Naive thymus-derived CD8-positive, alpha-beta T cell (primary cell): ENCODE results near the gene DDX51. TPM values are rescaled to one million over a fixed set of nuclear protein-coding genes. Genes with fewer than 3 reads are reported as not detected.

Experiments used
- ATAC-seq, 2 donors: fragments of 150-1000 bp; cut with Tn5 transposase in 1 of 2; sonication (Bioruptor Pico), chemical (Tn5 transposase) in 1 of 2; 1 replicate in 1 of 2; 2 replicates in 1 of 2; pipeline ENCODE4 v1.10.0; 2021; ENCODE audit warnings: mild to moderate bottlenecking in 2 of 2, moderate library complexity in 2 of 2
- POLR2A ChIA-PET: fragments of 350-600 bp; sonication (Branson Sonifier 250); formaldehyde crosslinking; loops from one replicate; lab custom pipeline; 2021; ENCODE audit warnings: antibody characterized with exemption; lab: Charles Lee
- DNase-seq, 10 donors: peaks; one replicate each; pipeline versions ENCODE4 v3.0.0 to v3.0.0-alpha.2; 2020 to 2022
- H3K27ac Mint-ChIP-seq, 10 donors: one replicate each; pipeline ENCODE4 v1.8.0; 2020 to 2022; ENCODE audit warnings: mild to moderate bottlenecking in 10 of 10, mixed read lengths in 10 of 10, moderate library complexity in 4 of 10, inconsistent platforms in 1 of 10
- H3K27me3 Mint-ChIP-seq, 5 donors: one replicate each; pipeline ENCODE4 v1.8.0; 2021 to 2022; ENCODE audit warnings: mixed read lengths in 5 of 5
- H3K36me3 Mint-ChIP-seq, 3 donors: one replicate each; pipeline ENCODE4 v1.8.0; 2020 to 2022; ENCODE audit warnings: mixed read lengths in 3 of 3, mild to moderate bottlenecking in 2 of 3, inconsistent platforms in 1 of 3
- H3K4me1 Mint-ChIP-seq, 4 donors: one replicate each; pipeline ENCODE4 v1.8.0; 2021 to 2022; ENCODE audit warnings: mixed read lengths in 4 of 4
- H3K4me3 Mint-ChIP-seq, 10 donors: one replicate each; pipeline ENCODE4 v1.8.0; 2020 to 2022; ENCODE audit warnings: mild to moderate bottlenecking in 10 of 10, mixed read lengths in 10 of 10, moderate library complexity in 6 of 10, inconsistent platforms in 1 of 10
- H3K9me3 Mint-ChIP-seq, 9 donors: one replicate each; pipeline ENCODE4 v1.8.0; 2020 to 2022; ENCODE audit warnings: mixed read lengths in 9 of 9, mild to moderate bottlenecking in 3 of 9, inconsistent platforms in 1 of 9, moderate library complexity in 1 of 9
- polyA plus RNA-seq, 3 donors: library from polyadenylated mRNA; unstranded; fragments of 300-500 nt; fragmentation: Illumina TruSeq; gene quantifications; one replicate each; pipeline ENCODE4 v1.2.3, GENCODE V29; 2021
- total RNA-seq, 8 experiments: library from RNA in 2 of 8; stranded (reverse) in 2 of 8; gene quantifications; one replicate each; pipeline ENCODE4 v1.2.3 and lab custom pipeline; 2021 to 2026

Gene DDX51
- total and polyA plus RNA-seq, 5 experiments from 2014 or later = 7.4 to 57.9 (median 20.9) TPM

DNA sequence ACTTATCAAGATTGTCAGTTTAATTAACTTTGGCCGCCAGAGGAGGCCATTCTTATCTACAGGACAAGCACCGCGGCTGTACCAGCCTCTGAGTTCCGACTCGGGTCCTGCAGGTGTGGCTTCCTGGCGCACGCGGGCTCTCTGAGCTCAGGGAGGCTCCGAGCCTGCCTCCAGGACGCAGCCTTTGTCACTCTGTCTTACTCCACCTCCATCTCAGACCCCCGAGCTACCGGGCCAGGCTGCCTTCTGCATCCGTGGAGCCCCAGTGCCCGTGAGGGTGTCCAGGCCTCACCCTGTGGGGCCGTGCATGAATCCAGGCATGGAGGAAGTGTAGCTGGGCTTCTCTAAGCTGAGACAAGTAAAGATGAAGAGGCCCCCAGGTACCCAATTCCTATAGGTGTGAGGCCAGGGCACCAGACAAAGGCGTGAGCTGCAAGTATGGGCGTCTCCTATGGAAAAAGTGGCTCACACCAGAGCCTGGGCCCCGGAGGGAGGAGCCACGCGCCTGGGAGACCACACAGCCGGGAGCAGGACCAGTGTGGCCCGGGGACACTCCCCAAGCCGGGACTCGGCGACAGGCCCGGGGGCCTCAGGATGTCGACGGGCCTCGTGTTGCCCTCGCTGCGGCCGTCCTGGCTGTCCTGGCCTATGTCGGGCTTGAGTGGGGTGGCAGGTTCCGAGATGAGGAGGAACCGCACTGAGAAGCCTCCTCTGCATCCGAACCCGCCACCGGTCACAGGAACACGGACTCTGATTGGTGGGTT, 42.9 kb upstream of the DDX51 start:
- ATAC-seq = no peak
- H3K9me3 Mint-ChIP-seq = peaks cover 0 to 24% (median 0%) of the 10 kb centered on the region in 9 donors
- POLR2A ChIA-PET = interaction anchor here (1.2 to 3.2 kb wide), 5 partner anchors 8 to 42 kb away, joined by 3 to 19 read pairs (median 6); partner anchors contain the start of genes DDX51 and NOC4L
- no peaks in the 10 kb centered on the region for H3K27me3 Mint-ChIP-seq
- peak in 1 of 10 donors; percentile 21 for DNase-seq
- H3K4me3 Mint-ChIP-seq = peak overlapping the region; percentile 67 to 92 (median 79)
- peaks cover 14 to 72% (median 57%) of the 10 kb centered on the region in 4 donors for H3K4me1 Mint-ChIP-seq
- H3K36me3 Mint-ChIP-seq = peaks cover 2 to 5% (median 5%) of the 10 kb centered on the region in 3 donors
- peak overlapping the region; percentile 84 to 99 (median 96) for H3K27ac Mint-ChIP-seq

GRCh38 chr12:132186208-132186856, 42.2 kb upstream of the DDX51 start:
- peak in 1 of 10 donors; percentile 29 for DNase-seq
- H3K4me1 Mint-ChIP-seq = peaks cover 14 to 77% (median 59%) of the 10 kb centered on the region in 4 donors

DNA sequence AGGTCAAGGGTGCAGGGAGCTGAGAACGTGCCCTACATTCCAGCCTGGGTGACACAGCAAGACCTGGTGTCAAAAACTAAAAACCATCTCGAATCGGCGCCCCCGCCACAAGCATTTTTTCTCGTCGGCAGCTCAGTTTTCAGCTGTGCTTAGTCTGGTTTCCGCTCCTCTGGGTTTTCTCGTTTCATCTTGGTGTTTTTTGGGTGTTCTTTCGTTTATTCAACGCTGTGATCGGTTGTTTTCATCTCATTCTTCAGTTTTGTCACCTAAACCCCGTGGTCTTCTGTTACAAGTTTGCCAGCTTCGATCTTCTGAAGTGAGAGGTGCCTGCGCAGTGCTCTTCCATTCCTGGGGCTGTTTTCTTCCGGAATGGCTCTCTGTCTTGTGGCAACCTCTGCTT, 41.6 kb upstream of the DDX51 start:
- peak in 9 of 10 donors; percentile 38 to 90 (median 75) for DNase-seq

More at GRCh38 chr12:132186208-132186856, 42.2 kb upstream of the DDX51 start:
- Mint-ChIP-seq H3K4me3 (peak overlapping the region; percentile 67 to 92 (median 79)), H3K36me3 (peaks cover 2 to 5% (median 5%) of the 10 kb centered on the region in 3 donors), H3K9me3 (peaks cover 0 to 24% (median 0%) of the 10 kb centered on the region in 9 donors), H3K27ac (peak overlapping the region; percentile 84 to 99 (median 96)), H3K27me3 (no peaks in the 10 kb centered on the region)
- POLR2A ChIA-PET = interaction anchor here (0.6 to 1.8 kb wide), 9 partner anchors 8 to 45 kb away, joined by 3 to 9 read pairs (median 4); partner anchors contain the start of genes DDX51 and NOC4L
- no peak for ATAC-seq

DNA sequence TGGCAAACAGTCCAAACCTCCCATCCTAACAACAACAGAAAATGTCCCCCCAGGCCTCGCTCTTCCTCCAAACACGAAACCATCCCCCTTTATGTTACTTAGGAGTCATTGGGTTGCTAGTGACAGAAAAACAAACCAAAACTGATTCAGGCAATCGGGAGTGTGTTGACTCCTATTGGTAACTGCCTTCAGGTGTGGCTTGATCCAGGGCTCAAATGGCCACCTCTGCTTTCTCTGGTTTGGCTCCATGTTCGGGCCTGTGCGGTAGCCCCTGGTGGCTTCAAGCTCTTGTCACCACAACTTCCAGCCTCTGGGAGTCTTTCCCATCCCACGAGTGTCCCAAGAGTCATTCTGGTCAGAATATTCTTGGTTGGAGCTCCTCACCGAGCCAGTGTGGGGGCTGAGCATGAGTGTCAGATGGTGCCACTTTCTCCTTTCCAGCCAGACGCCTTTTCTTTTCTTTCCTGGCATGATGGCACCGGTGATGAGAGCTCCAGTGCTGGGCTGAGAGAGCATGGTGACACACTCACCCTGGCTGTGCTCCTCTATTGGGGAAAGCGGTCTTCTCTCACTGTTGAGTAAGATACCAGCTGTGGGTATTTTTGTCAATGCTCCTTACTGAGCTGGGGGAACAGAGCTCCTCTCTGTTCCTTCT, 38.7 kb upstream of the DDX51 start:
- no peaks in the 10 kb centered on the region for H3K27me3 Mint-ChIP-seq
- no peak for ATAC-seq
- peak overlapping the region in 1 of 10 donors; percentile 15 for H3K4me3 Mint-ChIP-seq
- H3K9me3 Mint-ChIP-seq = peaks cover 0 to 24% (median 0%) of the 10 kb centered on the region in 9 donors
- H3K27ac Mint-ChIP-seq = peak overlapping the region in 3 of 10 donors; percentile 9 to 56 (median 56)
- peaks cover 26 to 76% (median 55%) of the 10 kb centered on the region in 4 donors for H3K4me1 Mint-ChIP-seq
- POLR2A ChIA-PET = interaction anchor here (1.2 kb wide), 1 partner anchor 21 kb away, joined by 3 read pairs; no protein-coding TSS in a partner anchor
- no peak for DNase-seq
- peaks cover 0 to 5% (median 4%) of the 10 kb centered on the region in 3 donors for H3K36me3 Mint-ChIP-seq

More for the DNA sequence above, 41.6 kb upstream of the DDX51 start:
- peaks cover 0 to 24% (median 0%) of the 10 kb centered on the region in 9 donors for H3K9me3 Mint-ChIP-seq
- POLR2A ChIA-PET = interaction anchor here (0.6 to 1.8 kb wide), 9 partner anchors 11 to 44 kb away, joined by 3 to 9 read pairs (median 4); partner anchors contain the start of genes DDX51 and NOC4L
- peak overlapping the region; percentile 30 to 92 (median 79) for H3K4me3 Mint-ChIP-seq
- H3K27ac Mint-ChIP-seq = peak overlapping the region; percentile 84 to 99 (median 96)
- peaks cover 2 to 5% (median 5%) of the 10 kb centered on the region in 3 donors for H3K36me3 Mint-ChIP-seq
- ATAC-seq = peak; percentile 53 to 64
- peaks cover 18 to 79% (median 56%) of the 10 kb centered on the region in 4 donors for H3K4me1 Mint-ChIP-seq
- no peaks in the 10 kb centered on the region for H3K27me3 Mint-ChIP-seq

GRCh38 chr12:132182206-132182710, 38.1 kb upstream of the DDX51 start:
- Mint-ChIP-seq H3K36me3 (peaks cover 0 to 5% (median 4%) of the 10 kb centered on the region in 3 donors), H3K27me3 (no peaks in the 10 kb centered on the region), H3K4me3 (no peak overlapping the region), H3K27ac (peak overlapping the region in 2 of 10 donors; percentile 9 to 56), H3K9me3 (peaks cover 0 to 24% (median 0%) of the 10 kb centered on the region in 9 donors), H3K4me1 (peaks cover 24 to 70% (median 50%) of the 10 kb centered on the region in 4 donors)
- DNase-seq (no peak), ATAC-seq (no peak)
- POLR2A ChIA-PET = no interaction called here

- H3K4me3 Mint-ChIP-seq = peak overlapping the region in 1 of 10 donors; percentile 26
- POLR2A ChIA-PET = no interaction called here
- H3K27ac Mint-ChIP-seq = peak overlapping the region in 2 of 10 donors; percentile 14 to 31
Observed at GRCh38 chr12:132181570-132182200, 37.6 kb upstream of the DDX51 start.

GRCh38 chr12:132180648-132181546, 36.8 kb upstream of the DDX51 start:
- H3K4me3 Mint-ChIP-seq = peak overlapping the region in 3 of 10 donors; percentile 15 to 55 (median 16)
- peak overlapping the region in 1 of 10 donors; percentile 14 for H3K27ac Mint-ChIP-seq
- DNase-seq = peak in 1 of 10 donors; percentile 3
- peaks cover 24 to 57% (median 40%) of the 10 kb centered on the region in 4 donors for H3K4me1 Mint-ChIP-seq
- POLR2A ChIA-PET = no interaction called here
- ATAC-seq = no peak
- peaks cover 0 to 21% (median 0%) of the 10 kb centered on the region in 9 donors for H3K9me3 Mint-ChIP-seq
- peaks cover 0 to 5% (median 0%) of the 10 kb centered on the region in 5 donors for H3K27me3 Mint-ChIP-seq
- H3K36me3 Mint-ChIP-seq = peaks cover 0 to 5% (median 4%) of the 10 kb centered on the region in 3 donors

More at GRCh38 chr12:132181570-132182200, 37.6 kb upstream of the DDX51 start:
- Mint-ChIP-seq H3K36me3 (peaks cover 0 to 5% (median 4%) of the 10 kb centered on the region in 3 donors), H3K4me1 (peaks cover 24 to 65% (median 47%) of the 10 kb centered on the region in 4 donors), H3K27me3 (peaks cover 0 to 2% (median 0%) of the 10 kb centered on the region in 5 donors), H3K9me3 (peaks cover 0 to 24% (median 0%) of the 10 kb centered on the region in 9 donors)
- ATAC-seq (no peak), DNase-seq (peak in 1 of 10 donors; percentile 4)

GRCh38 chr12:132179431-132180362, 35.6 kb upstream of the DDX51 start:
- Mint-ChIP-seq H3K27ac (peak overlapping the region in 4 of 10 donors; percentile 18 to 95 (median 84)), H3K4me1 (peaks cover 24 to 49% (median 33%) of the 10 kb centered on the region in 4 donors), H3K4me3 (peak overlapping the region in 8 of 10 donors; percentile 63 to 93 (median 84)), H3K36me3 (peaks cover 0 to 5% (median 4%) of the 10 kb centered on the region in 3 donors), H3K9me3 (peaks cover 0 to 18% (median 0%) of the 10 kb centered on the region in 9 donors), H3K27me3 (peaks cover 0 to 7% (median 0%) of the 10 kb centered on the region in 5 donors)
- peak in 1 of 10 donors; percentile 1 for DNase-seq
- no peak for ATAC-seq
- POLR2A ChIA-PET = interaction anchor here (1.0 to 2.9 kb wide), 6 partner anchors 7 to 28 kb away, joined by 3 to 25 read pairs (median 4); no protein-coding TSS in a partner anchor

DNA sequence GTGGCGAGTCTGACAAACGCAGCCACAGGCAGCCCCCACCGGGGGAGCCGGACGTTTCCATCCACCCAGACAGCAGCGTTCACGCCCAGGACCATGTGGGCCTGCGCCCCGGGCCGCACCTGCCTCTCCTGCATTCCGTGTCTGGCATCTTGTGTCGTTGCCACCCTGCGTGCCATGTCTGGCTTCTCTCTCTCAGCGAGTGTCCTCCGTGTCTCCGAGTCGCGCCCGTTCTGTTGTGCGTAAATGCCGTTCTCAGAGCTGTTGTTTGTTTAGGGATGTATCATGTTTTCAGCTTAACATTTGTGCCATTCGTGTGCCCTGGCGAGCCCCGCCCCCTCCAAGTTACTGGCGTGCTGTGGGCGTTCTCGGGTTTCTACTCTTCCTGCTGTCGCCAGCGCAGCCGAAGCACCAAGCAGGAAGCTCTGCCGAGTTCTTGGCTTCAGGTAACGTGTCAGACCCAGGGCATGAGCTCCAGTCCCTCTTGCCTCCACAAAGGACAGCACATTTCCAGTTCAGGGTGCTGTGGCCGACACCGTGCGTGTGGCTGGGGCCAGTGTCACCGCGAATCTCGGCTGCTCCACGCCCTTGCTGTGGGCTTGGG, 34.8 kb upstream of the DDX51 start:
- Mint-ChIP-seq H3K27ac (peak overlapping the region; percentile 37 to 95 (median 84)), H3K4me1 (peaks cover 25 to 48% (median 32%) of the 10 kb centered on the region in 4 donors), H3K36me3 (peaks cover 0 to 4% (median 0%) of the 10 kb centered on the region in 3 donors), H3K27me3 (peaks cover 0 to 10% (median 0%) of the 10 kb centered on the region in 5 donors), H3K9me3 (peaks cover 0 to 12% (median 0%) of the 10 kb centered on the region in 9 donors), H3K4me3 (peak overlapping the region; percentile 64 to 93 (median 85))
- POLR2A ChIA-PET = interaction anchor here (1.0 to 2.9 kb wide), 6 partner anchors 8 to 28 kb away, joined by 3 to 25 read pairs (median 4); no protein-coding TSS in a partner anchor
- ATAC-seq (peak; percentile 82), DNase-seq (peak in 8 of 10 donors; percentile 20 to 77 (median 51))
